DOHH2 (cell line): ENCODE results near the gene TCF7.

Experiments used
- CTCF ChIP-seq: fragments of 200-600 bp; sonication (generic); IDR thresholded peaks from one replicate; pipeline ENCODE4 v1.5.1; 2014; ENCODE audit warnings: antibody characterized with exemption, mild to moderate bottlenecking, low read depth, low read length; ENCODE audit not compliant: poor library complexity, severe bottlenecking
- EZH2phosphoT487 ChIP-seq: fragments of 200-600 bp; sonication (generic); IDR thresholded peaks from 2 replicates; pipeline ENCODE4 v1.6.1; 2017; ENCODE audit warnings: borderline replicate concordance, mild to moderate bottlenecking, antibody characterized with exemption, low read length, moderate library complexity, mixed read lengths

GRCh38 chr5:134178096-134178419 is 63.6 kb downstream of the TCF7 start:
- TF ChIP-seq CTCF, result no peak
- no peak for TF ChIP-seq EZH2phosphoT487
